Medulla oblongata (tissue), 1 donor: ENCODE measurements around the gene MRAP2.

Experiments
- DNase-seq: peaks from one replicate; pipeline ENCODE4 v3.0.0-alpha.2; 2015; ENCODE audit errors: extremely low spot score

MRAP2 gene, protein sequence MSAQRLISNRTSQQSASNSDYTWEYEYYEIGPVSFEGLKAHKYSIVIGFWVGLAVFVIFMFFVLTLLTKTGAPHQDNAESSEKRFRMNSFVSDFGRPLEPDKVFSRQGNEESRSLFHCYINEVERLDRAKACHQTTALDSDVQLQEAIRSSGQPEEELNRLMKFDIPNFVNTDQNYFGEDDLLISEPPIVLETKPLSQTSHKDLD

DNA sequence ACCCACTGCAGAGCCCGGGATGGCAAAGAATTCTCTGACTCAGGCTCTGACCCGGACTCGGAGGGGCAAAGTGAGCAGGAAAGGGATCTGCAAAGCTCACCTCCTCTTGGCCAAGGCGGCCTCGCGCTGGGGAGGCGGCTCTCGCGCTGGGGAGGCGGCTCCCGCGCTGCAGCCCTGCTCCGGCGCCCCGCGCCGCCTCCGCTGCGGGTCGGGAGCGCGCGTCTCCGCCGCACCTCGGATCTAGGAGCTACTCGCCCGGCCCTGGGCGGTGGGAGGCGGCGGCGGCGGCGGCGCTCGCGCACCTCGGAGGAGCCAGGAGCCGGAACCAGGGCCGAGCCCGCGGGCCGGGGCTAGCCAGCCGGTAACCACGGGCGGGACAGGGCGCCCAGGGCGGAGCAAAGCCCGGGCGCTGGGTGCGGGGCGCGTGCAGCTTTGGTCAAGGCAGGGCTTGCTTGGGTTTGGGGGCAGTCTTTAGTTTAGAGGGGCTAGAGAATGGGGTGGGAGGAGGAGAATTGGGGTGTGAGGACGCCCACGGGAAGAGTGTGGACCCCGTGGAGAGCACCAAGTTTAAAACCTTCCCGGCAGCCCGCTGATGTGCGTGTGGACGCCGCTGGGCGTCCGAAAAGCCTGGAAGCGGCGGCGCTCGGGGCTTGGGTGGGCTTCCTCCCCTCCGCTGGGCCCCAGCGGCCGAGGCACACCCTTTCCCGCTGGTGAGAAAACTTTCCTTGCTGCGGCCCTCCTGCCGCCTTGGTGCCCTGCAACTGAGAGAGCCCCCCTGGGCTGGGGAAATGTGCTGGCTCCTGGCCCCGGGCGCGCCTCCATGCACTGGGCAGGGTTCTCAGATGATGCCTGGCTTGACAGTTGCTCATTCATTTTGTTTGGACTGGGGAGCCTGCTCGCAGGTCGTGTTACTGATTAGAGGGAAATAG, at the start of gene MRAP2:
TSS of gene MRAP2 (plus strand) at position 250 of the 929 bp plus-strand sequence. CDS start 21,547 bp downstream, outside the sequence.
- DNase-seq = no peak

DNA sequence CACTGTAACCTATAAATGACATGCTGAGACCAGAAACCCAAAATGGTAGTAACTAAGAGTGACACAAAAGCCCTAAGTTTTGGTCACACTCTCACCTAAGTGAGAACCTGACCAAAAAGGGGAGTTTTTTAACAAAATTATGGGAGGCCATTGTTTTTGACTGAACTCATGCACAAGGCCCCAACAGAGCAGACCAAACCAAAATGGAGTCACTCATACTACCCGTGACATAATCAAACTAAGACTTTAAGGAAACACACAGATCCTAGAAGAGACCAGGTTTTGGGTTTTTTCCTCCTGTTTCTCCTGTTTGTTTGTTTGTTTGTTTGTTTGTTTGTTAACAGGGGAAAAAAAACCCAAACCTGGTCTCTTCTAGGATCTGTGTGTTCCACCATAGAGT, 49.2 kb upstream of the MRAP2 start:
- no peak for DNase-seq

- no peak for DNase-seq
These were observed 48.3 kb upstream of the MRAP2 start for GRCh38 chr6:83985308-83985713.

DNA sequence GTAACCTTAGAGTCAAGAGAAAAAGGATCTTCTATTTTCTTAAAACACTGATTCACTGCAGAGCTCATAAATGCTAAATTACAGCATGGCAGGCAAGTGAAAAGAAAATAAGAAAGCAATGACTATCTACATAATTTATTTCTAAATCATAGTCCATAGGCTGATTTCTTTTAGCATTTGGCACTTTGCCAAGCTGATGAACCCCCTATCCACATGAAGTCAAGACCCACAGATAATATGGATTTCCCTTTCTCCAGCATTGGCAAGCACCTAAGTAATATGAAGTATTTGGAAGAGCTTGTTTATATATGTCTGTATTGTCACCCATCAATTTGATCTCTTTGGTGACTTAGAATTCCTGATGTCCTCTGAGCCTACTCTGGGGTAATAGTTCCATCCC, 47.9 kb upstream of the MRAP2 start:
- no peak for DNase-seq

DNA sequence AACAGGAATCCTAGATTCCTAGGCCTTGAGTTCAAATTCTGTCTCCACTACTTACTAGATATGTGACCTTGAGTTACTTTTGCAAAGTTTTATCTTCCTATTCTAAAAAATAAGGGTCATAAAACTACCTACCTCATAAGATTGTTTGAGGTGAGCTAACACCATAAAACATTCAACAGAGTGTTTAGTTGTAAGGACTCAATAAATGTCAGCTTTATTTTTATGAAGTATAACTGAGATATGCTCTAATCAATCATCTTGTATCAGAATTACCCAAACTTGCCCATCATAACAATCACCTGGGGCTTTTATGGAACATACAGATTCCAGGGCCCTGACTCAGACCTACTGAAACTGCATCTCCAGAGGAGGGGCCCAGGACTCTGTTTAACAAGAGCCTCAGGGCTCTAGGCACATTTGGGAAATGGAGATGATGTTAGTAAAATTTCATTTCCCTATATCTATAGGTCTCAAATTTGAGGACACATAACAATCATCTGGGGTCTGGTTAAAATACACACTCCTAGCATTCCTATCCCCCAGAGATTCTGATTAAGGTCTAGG, 35.5 kb upstream of the MRAP2 start:
- DNase-seq = no peak

GRCh38 chr6:84001119-84001518, 32.5 kb upstream of the MRAP2 start:
- DNase-seq = no peak

DNA sequence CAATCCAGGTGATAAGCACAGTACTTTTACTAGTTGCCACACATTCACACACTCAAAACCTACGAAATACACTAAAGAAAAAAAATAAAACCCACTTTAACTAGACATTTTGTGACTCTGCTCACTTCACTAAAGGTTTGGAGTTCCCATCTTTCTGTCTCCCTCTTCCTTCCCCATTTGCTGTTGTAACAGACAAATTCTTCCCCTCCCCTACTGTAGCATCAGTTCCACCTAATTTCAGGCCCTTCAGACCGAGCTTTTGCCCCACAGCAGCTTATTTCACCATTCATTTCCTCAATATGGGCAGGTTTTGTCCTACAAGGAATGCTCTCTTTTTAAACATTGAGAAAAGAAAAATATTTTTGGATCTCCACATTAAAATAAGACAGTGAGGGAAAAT, 31.3 kb upstream of the MRAP2 start:
- DNase-seq = no peak

DNA sequence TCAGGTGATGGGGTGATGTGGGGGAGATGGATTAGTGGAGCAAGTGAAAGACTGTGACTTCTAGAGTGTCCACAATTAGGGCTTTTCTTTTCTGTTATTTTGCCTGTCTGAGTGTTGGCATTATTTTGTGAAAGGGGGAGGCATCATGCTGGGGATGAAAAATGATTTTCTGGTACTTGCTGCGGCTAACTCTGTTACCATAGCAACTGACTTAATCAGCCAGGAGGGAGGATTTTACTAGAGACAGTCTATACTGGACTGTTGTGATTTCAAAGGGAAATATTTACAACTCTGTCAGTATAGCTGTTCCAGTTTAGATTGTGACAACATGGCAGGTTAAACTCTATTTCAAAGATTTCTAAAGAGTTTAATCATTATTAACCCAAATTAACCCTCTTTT, 30.4 kb upstream of the MRAP2 start:
- DNase-seq = no peak

- no peak for DNase-seq
These were observed 29.9 kb upstream of the MRAP2 start for GRCh38 chr6:84003654-84004053.

- DNase-seq = no peak
These were observed 25.7 kb upstream of the MRAP2 start for GRCh38 chr6:84007871-84008270.

DNA sequence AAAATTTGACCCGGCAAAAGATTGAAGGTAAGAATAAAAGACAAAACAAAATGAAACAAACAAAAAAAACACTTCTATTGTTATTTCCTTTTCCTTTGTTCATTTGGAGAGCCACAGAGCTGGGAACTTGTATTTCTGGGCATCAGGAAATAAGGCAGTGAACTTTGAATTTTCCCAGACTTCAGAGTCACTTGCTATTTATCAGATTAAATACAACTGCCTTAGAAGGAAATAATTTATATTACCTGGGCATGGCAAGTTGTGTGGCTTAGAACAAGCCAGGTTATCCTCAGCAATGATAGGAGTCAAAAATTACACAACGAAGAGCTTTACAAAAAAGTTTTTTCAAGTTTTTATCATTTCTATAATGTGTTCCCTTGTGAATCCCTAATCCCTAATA, 20.2 kb upstream of the MRAP2 start:
- DNase-seq = no peak

- no peak for DNase-seq
These were observed 19.6 kb upstream of the MRAP2 start for GRCh38 chr6:84013931-84014330.

GRCh38 chr6:84016029-84016428, 17.5 kb upstream of the MRAP2 start:
- no peak for DNase-seq

- DNase-seq = no peak
These were observed 15.7 kb upstream of the MRAP2 start for GRCh38 chr6:84017709-84018452.

GRCh38 chr6:84018453-84019061, 15.0 kb upstream of the MRAP2 start:
- no peak for DNase-seq

- DNase-seq = no peak
These were observed 14.3 kb upstream of the MRAP2 start for GRCh38 chr6:84019141-84019841.

- no peak for DNase-seq
These were observed 13.7 kb upstream of the MRAP2 start for GRCh38 chr6:84019842-84020211.

GRCh38 chr6:84021625-84022024, 11.9 kb upstream of the MRAP2 start:
- no peak for DNase-seq

DNA sequence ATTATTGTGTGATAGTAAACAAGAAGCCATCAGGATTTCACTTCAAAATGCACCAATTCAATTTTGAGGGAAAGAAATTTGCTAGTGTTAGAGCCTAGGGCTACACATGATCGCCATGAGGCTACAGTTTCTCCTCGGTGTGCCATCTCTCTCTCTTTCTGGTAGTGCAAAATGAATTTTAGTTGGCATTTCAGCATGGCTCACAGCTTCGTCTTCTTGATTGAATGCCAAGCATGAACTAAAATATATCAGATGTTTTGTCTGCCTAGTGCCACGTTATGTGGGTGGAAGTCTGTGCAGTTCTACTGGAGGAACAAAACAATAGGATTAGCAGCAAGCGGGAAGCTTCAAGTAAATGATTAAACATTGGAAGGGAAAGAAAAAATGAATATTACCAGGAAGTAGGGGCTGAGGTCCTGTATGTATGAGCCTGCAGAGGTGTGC, 6.8 kb upstream of the MRAP2 start:
- DNase-seq = no peak

DNA sequence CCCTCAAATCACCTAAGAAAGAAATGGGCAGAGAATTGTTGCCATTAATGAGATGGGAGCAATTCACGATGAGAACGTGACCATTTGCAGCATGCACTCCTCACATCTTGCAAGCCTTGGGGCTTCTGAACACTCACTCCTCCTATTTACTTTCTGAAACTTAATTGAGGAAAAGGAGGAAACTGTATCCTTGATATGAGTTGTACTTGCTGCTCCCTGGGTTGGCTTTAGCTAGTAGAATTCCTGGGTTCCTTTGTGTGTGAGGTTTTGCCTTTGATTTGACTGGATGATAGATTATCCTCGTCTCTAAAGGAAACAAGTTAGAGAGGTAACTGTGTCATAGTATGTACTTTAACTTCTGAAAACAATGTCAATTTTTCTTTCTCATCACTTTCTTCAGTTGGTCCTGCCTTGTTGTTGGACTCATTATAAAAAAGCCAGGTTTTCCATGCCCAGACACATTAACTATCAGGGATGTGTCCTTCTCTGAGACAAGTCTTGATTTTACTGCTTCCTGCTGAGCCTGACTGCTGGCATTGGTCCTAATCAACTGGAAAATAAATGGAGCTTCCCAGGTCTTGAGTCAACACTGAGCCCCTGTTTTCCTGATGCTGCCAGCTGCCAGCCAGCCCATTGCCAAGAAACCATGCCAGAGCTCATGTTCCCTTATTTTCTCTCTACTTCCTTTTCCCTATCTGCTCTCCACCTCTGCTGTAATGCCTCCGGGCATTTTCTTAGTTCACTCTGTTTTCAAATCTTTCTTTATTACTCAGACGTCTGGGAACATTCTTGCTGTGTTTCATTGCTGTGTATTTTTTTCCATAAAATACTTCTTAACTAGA, 6.0 kb upstream of the MRAP2 start:
- DNase-seq = peak; percentile 30
